SU-DHL-6 (cell line): ENCODE measurements around the gene LRRC1.

ENCODE experiments used
- H2AFZ ChIP-seq: fragments of 200-600 bp; sonication (generic); 2 replicates; pipeline ENCODE4 v1.6.1; 2014; ENCODE audit warnings: low read depth, mild to moderate bottlenecking, moderate library complexity, mixed read lengths, antibody characterized with exemption, low read length; ENCODE audit not compliant: severe bottlenecking
- H3F3A ChIP-seq: fragments of 200-600 bp; shearing (Covaris generic); 2 replicates; pipeline ENCODE4 v1.6.0; 2016; ENCODE audit warnings: antibody characterized with exemption, mild to moderate bottlenecking; ENCODE audit not compliant: insufficient read depth
- H3K27ac ChIP-seq: fragments of 200-600 bp; sonication (generic); 2 replicates; pipeline ENCODE4 v1.5.1; 2016; ENCODE audit warnings: low read depth, mild to moderate bottlenecking, low read length, moderate library complexity, mixed read lengths
- H3K27me3 ChIP-seq: fragments of 200-600 bp; sonication (generic), shearing (Covaris generic); 2 replicates; pipeline ENCODE4 v1.6.0; 2014; ENCODE audit warnings: mild to moderate bottlenecking, low read length
- H3K36me3 ChIP-seq: fragments of 200-600 bp; sonication (generic); 2 replicates; pipeline ENCODE4 v1.6.1; 2014; ENCODE audit warnings: mild to moderate bottlenecking, low read length, mixed read lengths
- H3K4me2 ChIP-seq: fragments of 300-600, 200-600 bp; shearing (Covaris generic), sonication (generic); 2 replicates; pipeline ENCODE4 v1.6.0; 2014; ENCODE audit warnings: low read length, low read depth, mild to moderate bottlenecking; ENCODE audit not compliant: poor library complexity, severe bottlenecking
- H3K4me3 ChIP-seq: fragments of 200-600 bp; sonication (generic); 2 replicates; pipeline ENCODE4 v1.5.1; 2014; ENCODE audit warnings: antibody characterized with exemption, low read length, mild to moderate bottlenecking, mixed read lengths; ENCODE audit not compliant: insufficient read depth, poor library complexity, severe bottlenecking
- H3K79me2 ChIP-seq: fragments of 200-600 bp; sonication (generic); 2 replicates; pipeline ENCODE4 v1.6.1; 2014; ENCODE audit warnings: mild to moderate bottlenecking, low read length, moderate library complexity; ENCODE audit not compliant: insufficient read depth
- H3K9ac ChIP-seq: fragments of 200-600 bp; sonication (generic); 2 replicates; pipeline ENCODE4 v1.7.0; 2014; ENCODE audit warnings: mild to moderate bottlenecking, low read length
- H3K9me2 ChIP-seq: fragments of 200-600 bp; sonication (generic); replicated peaks from 2 replicates; pipeline ENCODE4 v1.6.1; 2014; ENCODE audit warnings: low read length; ENCODE audit not compliant: insufficient read depth
- H3K9me3 ChIP-seq: fragments of 200-600 bp; sonication (generic); 2 replicates; pipeline ENCODE4 v1.6.1; 2014; ENCODE audit warnings: low read length, mixed read lengths; ENCODE audit not compliant: insufficient read depth
- H4K20me1 ChIP-seq: fragments of 200-600 bp; sonication (generic); 2 replicates; pipeline ENCODE4 v1.6.1; 2014; ENCODE audit warnings: low read depth, mild to moderate bottlenecking, antibody characterized with exemption, low read length, moderate library complexity, mixed read lengths
- EZH2phosphoT487 ChIP-seq: fragments of 200-600 bp; sonication (generic), shearing (Covaris generic); conservative IDR thresholded peaks from 2 replicates; pipeline ENCODE4 v1.6.1; 2018; ENCODE audit warnings: mild to moderate bottlenecking, antibody characterized with exemption, low read length, moderate library complexity, mixed read lengths
- TF ChIP-seq, protein P1 (sequence below): fragments of 200-600 bp; sonication (generic); IDR thresholded peaks from one replicate; pipeline ENCODE4 v1.5.1; 2017; ENCODE audit warnings: antibody characterized with exemption, mild to moderate bottlenecking, low read length, moderate library complexity; ENCODE audit not compliant: insufficient read depth, poor library complexity, severe bottlenecking

Gene LRRC1

DNA sequence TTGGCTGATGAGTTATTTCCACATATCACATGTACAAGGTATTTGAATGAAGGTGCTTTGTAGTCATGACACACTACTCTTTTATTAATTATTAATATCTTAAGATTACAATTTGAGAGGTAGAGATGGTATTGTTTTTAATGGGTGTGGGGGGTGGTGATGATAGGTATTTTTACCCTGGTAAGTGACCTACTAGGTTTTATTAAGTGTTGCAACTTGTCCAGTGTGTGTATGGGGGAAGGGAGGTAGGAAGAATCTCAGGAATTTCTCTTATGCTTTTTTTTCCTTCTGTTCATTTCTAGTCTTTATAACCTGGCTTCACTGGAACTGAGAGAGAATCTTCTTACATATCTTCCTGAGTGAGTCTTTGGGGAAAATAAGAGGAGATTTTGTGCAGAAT is 101.4 kb downstream of the LRRC1 start:
- TF ChIP-seq, protein P1, sequence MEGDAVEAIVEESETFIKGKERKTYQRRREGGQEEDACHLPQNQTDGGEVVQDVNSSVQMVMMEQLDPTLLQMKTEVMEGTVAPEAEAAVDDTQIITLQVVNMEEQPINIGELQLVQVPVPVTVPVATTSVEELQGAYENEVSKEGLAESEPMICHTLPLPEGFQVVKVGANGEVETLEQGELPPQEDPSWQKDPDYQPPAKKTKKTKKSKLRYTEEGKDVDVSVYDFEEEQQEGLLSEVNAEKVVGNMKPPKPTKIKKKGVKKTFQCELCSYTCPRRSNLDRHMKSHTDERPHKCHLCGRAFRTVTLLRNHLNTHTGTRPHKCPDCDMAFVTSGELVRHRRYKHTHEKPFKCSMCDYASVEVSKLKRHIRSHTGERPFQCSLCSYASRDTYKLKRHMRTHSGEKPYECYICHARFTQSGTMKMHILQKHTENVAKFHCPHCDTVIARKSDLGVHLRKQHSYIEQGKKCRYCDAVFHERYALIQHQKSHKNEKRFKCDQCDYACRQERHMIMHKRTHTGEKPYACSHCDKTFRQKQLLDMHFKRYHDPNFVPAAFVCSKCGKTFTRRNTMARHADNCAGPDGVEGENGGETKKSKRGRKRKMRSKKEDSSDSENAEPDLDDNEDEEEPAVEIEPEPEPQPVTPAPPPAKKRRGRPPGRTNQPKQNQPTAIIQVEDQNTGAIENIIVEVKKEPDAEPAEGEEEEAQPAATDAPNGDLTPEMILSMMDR, result no peak
- TF ChIP-seq EZH2phosphoT487, result no peak

DNA sequence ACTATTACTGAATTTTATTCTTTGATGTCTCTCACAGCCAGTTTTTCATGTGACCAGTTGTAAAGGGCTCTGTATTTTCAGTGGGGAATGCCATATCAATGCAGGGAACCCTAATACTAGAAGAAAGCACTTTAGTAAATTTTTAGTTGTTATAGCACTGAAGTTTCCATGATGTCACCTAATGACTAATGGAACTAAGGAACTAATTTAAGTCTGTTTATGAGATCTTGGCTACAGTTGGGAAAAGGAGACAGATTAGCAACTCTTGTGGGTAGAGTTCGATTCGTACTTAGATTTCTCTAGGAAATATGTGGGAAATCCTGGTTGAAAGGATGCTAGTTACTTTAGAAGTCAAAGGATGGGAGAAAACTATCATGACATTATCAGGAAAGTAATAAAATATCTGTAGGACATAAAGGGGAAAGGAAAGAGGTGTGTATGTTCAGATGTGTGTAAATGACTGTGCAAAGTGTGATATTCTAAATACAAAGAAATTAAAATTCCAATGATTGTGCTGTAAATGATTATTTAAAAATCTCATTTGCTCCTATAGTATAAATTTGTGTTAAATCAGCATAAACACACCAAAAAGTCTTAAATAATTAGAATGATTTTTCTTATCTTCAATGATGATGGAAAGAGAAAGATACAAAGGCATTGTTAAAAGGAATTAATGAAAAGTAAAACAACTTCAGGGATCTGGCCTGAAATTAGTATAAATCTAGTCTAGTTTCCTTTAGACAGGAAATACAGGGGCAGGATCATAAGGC is 103.4 kb downstream of the LRRC1 start:
- H4K20me1 ChIP-seq, result no peaks in the 10 kb centered on the region
- no peak overlapping the region for H3K4me3 ChIP-seq
- no peaks in the 10 kb centered on the region for H3K27me3 ChIP-seq
- no peak overlapping the region for H3K27ac ChIP-seq
- TF ChIP-seq, protein P1, result no peak
- H3K9ac ChIP-seq, result no peak overlapping the region
- no peak overlapping the region for H3K4me2 ChIP-seq
- H3K9me2 ChIP-seq, result no peaks in the 10 kb centered on the region
- no peak overlapping the region for H2AFZ ChIP-seq
- no peaks in the 10 kb centered on the region for H3K9me3 ChIP-seq
- 0 out of 2 replicates have a peak, but pooled peaks cover 3% of the 10 kb centered on the region for H3K36me3 ChIP-seq
- no peaks in the 10 kb centered on the region for H3K79me2 ChIP-seq
- H3F3A ChIP-seq, result no peaks in the 10 kb centered on the region

More for the DNA sequence above, 101.4 kb downstream of the LRRC1 start:
- Histone ChIP-seq H3F3A (no peaks in the 10 kb centered on the region), H3K4me2 (no peak overlapping the region), H2AFZ (no peak overlapping the region), H3K27me3 (no peaks in the 10 kb centered on the region), H3K9ac (no peak overlapping the region), H3K4me3 (no peak overlapping the region), H3K9me3 (no peaks in the 10 kb centered on the region), H3K36me3 (0 out of 2 replicates have a peak, but pooled peaks cover 3% of the 10 kb centered on the region), H3K79me2 (no peaks in the 10 kb centered on the region), H3K27ac (no peak overlapping the region), H3K9me2 (no peaks in the 10 kb centered on the region), H4K20me1 (no peaks in the 10 kb centered on the region)

- Histone ChIP-seq H3K9ac (no peak overlapping the region), H3K4me2 (no peak overlapping the region), H3K9me3 (no peaks in the 10 kb centered on the region), H2AFZ (no peak overlapping the region), H3F3A (no peaks in the 10 kb centered on the region), H3K9me2 (no peaks in the 10 kb centered on the region), H3K27ac (no peak overlapping the region), H3K79me2 (no peaks in the 10 kb centered on the region), H3K4me3 (no peak overlapping the region), H3K27me3 (no peaks in the 10 kb centered on the region), H3K36me3 (0 out of 2 replicates have a peak, but pooled peaks cover 3% of the 10 kb centered on the region), H4K20me1 (no peaks in the 10 kb centered on the region)
- TF ChIP-seq, protein P1, result no peak
- TF ChIP-seq EZH2phosphoT487, result no peak
Measured at GRCh38 chr6:53899512-53899911, 104.7 kb downstream of the LRRC1 start.
